Measurements from ENCODE around the gene MYO3B. TPM values are rescaled to one million over a fixed set of nuclear protein-coding genes. Genes with fewer than 3 reads are reported as not detected.

The MYO3B gene
- polyA plus RNA-seq, 1 experiment: 0.10 TPM

DNA sequence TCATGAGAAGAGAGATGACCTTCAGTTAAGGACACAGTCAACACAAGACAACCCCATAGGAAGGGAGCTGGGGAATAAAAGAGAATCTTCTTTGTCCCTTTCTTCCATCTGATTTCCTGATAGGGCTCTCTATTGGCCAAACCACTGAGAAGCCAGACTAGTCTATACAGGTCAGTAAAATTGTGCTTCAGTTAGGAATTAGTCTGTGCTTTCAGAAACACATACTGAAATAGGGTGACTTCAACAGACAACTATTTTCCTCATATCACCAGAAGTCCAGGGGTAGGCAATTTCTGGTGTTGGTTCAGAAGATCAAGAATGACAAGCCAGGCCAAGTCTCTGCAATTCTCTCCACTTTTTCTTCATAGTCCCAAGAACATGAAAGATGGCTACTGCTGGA, 385.5 kb downstream of the MYO3B start:
- no peaks in the 10 kb centered on the region for H3K9me3 ChIP-seq (ENCODE audit: control insufficient read depth, insufficient read depth, low read length)
- H3K27me3 ChIP-seq (ENCODE audit: control insufficient read depth, insufficient read depth, low read length): no peaks in the 10 kb centered on the region
- H3K4me3 ChIP-seq (ENCODE audit: low read depth, low read length): no peak overlapping the region
- TF ChIP-seq, protein P1, sequence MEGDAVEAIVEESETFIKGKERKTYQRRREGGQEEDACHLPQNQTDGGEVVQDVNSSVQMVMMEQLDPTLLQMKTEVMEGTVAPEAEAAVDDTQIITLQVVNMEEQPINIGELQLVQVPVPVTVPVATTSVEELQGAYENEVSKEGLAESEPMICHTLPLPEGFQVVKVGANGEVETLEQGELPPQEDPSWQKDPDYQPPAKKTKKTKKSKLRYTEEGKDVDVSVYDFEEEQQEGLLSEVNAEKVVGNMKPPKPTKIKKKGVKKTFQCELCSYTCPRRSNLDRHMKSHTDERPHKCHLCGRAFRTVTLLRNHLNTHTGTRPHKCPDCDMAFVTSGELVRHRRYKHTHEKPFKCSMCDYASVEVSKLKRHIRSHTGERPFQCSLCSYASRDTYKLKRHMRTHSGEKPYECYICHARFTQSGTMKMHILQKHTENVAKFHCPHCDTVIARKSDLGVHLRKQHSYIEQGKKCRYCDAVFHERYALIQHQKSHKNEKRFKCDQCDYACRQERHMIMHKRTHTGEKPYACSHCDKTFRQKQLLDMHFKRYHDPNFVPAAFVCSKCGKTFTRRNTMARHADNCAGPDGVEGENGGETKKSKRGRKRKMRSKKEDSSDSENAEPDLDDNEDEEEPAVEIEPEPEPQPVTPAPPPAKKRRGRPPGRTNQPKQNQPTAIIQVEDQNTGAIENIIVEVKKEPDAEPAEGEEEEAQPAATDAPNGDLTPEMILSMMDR (IDR thresholded peaks at IDR 0.05; ENCODE audit: low read depth, low read length): no peak
- ChIA-PET CTCF (no interaction called here), POLR2A (interaction anchor here (0.7 kb wide), 1 partner anchor 261 kb away, joined by 3 read pairs; no protein-coding TSS in a partner anchor)
- DNase-seq (ENCODE audit: low read depth, low spot score): no peak
- no peak overlapping the region for H3K27ac ChIP-seq (ENCODE audit: low read depth, low read length)

DNA sequence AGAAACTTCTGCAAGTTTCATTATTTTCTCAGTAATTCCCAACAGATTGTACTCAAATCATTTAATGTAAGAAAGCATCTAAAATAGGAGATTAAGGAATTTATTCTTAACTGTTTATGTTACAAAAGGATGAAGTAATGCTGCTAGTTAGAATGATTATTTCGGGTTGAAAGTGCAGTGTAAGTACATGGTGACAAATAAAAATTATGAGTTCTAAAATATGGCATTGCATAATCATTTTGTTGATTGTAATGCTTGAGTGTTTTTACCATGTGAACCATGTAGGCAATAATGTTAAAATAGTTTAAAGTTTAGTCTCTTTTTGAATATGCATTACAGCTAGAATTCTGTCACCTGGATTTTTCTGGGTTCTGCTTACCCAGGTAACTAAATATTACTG, 388.2 kb downstream of the MYO3B start:
- Histone ChIP-seq H3K27ac (ENCODE audit: low read depth, low read length) (no peak overlapping the region), H3K9me3 (ENCODE audit: control insufficient read depth, insufficient read depth, low read length) (no peaks in the 10 kb centered on the region), H3K4me3 (ENCODE audit: low read depth, low read length) (no peak overlapping the region), H3K27me3 (ENCODE audit: control insufficient read depth, insufficient read depth, low read length) (no peaks in the 10 kb centered on the region)
- TF ChIP-seq, protein P1 (IDR thresholded peaks at IDR 0.05; ENCODE audit: low read depth, low read length): no peak
- DNase-seq (ENCODE audit: low read depth, low spot score): no peak
- ChIA-PET POLR2A (no interaction called here), CTCF (no interaction called here)

DNA sequence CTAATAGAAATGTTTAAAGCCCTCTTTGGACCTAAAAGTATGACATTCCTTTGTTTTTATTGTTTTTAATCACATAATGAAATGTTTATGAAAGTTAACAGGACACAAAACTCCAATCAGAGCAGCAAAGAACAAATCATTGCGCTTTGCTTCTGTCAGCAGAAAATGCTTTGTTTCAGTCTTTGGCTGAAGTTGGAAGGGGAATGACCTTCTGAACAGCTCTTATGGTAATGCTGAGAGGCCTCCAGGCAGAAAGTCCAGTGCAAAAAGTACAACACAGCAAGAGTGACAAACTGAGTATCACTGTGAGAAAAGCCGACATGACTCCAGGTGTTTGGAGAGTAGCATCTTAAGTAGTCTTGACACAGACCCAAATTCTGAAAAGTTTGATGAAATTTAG, 389.5 kb downstream of the MYO3B start:
- Histone ChIP-seq H3K4me3 (ENCODE audit: low read depth, low read length) (no peak overlapping the region), H3K9me3 (ENCODE audit: control insufficient read depth, insufficient read depth, low read length) (no peaks in the 10 kb centered on the region), H3K27ac (ENCODE audit: low read depth, low read length) (no peak overlapping the region), H3K27me3 (ENCODE audit: control insufficient read depth, insufficient read depth, low read length) (no peaks in the 10 kb centered on the region)
- ChIA-PET CTCF (interaction anchor here (0.6 kb wide), 1 partner anchor 83 kb away, joined by 3 read pairs; no protein-coding TSS in a partner anchor), POLR2A (no interaction called here)
- TF ChIP-seq, protein P1 (IDR thresholded peaks at IDR 0.05; ENCODE audit: low read depth, low read length): no peak
- DNase-seq (ENCODE audit: low read depth, low spot score): no peak

DNA sequence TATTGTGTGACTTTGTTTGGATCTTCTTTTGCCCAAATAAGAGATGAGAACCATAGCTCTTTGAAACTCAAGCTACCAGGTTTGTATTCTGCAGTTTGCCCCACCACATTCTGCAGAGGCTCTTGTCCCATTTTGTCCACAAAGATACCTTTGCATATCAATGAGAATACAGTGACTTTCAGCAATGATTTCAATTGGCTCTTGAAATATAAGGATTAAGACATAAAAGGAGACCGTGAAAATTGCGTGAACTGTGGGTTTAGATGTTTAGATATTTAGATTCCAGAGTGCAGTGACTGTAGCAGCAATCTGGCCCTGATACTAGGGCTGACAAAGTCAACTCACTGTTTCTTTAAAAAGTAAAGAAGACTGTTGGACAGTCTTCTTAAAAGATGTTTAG, 390.6 kb downstream of the MYO3B start:
- DNase-seq (ENCODE audit: low read depth, low spot score): no peak
- TF ChIP-seq, protein P1 (IDR thresholded peaks at IDR 0.05; ENCODE audit: low read depth, low read length): no peak
- Histone ChIP-seq H3K27ac (ENCODE audit: low read depth, low read length) (no peak overlapping the region), H3K9me3 (ENCODE audit: control insufficient read depth, insufficient read depth, low read length) (no peaks in the 10 kb centered on the region), H3K4me3 (ENCODE audit: low read depth, low read length) (no peak overlapping the region), H3K27me3 (ENCODE audit: control insufficient read depth, insufficient read depth, low read length) (no peaks in the 10 kb centered on the region)
- CTCF ChIA-PET: no interaction called here
- POLR2A ChIA-PET: no interaction called here

DNA sequence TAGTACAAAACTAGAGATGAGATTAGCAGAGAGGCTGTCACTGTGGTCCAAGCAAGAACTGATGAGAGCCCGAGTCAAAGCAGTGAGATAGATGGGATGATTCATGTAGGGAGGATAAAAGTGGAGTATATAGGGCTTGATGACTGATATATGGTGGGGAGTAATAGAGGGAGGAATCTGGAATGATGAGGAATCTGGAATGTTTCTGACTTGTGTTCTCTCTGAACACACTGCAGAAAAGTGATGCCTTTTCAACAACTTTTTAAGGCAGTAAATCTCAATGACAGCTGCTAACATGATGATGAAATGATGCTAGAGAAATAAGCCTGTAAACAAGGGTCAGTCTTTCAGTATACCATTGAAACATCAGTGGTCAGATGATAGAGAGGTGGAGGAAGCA, 393.7 kb downstream of the MYO3B start:
- H3K9me3 ChIP-seq (ENCODE audit: control insufficient read depth, insufficient read depth, low read length): no peaks in the 10 kb centered on the region
- no peak for DNase-seq (ENCODE audit: low read depth, low spot score)
- H3K27me3 ChIP-seq (ENCODE audit: control insufficient read depth, insufficient read depth, low read length): no peaks in the 10 kb centered on the region
- TF ChIP-seq, protein P1 (IDR thresholded peaks at IDR 0.05; ENCODE audit: low read depth, low read length): no peak
- ChIA-PET POLR2A (no interaction called here), CTCF (no interaction called here)
- no peak overlapping the region for H3K27ac ChIP-seq (ENCODE audit: low read depth, low read length)
- H3K4me3 ChIP-seq (ENCODE audit: low read depth, low read length): no peak overlapping the region
